ENCODE measurements around the gene JPT2. TPM values are rescaled to one million over a fixed set of nuclear protein-coding genes. Genes with fewer than 3 reads are reported as not detected.

The JPT2 gene
- total RNA-seq, 2 donors from 2014 or later = 29.1 to 35.3 TPM

GRCh38 chr16:1650131-1650530, 27.9 kb upstream of the JPT2 start:
- intact Hi-C loops (cut with DNase I) = no loop called here
- no peak for ATAC-seq
- no peak for DNase-seq

DNA sequence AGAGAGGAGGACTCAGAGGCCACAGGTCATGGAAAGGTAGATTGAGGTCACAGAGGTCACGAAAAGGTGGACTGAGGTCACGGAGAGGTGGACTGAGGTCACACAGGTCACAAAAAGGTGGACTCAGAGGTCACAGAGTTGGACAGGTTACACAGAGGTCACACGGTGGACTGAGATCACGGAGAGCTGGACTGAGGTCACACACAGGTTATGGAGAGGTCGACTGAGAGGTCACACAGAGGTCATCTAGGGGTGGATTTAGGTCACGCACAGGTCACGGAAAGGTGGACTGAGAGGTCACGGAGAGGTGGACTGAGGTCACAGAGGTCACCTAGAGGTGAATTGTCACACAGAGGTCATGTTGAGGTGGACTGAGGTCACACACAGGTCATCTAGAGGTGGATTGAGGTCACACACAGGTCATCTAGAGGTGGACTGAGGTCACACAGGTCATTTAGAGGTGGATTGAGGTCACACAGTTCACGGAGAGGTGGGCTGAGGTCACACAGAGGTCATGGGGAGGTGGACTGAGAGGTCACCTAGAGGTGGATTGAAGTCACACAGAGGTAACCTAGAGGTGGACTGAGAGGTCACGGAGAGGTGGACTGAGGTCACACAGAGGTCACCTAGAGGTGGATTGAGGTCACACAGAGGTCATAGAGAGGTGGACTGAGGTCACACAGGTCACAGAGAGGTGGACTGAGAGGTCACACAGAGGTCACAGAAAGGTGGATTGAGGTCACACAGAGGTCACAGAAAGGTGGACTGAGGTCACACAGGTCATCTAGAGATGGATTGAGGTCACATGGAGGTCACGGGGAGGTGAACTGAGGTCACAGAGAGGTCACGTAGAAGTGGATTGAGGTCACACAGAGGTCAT, 26.7 kb upstream of the JPT2 start:
- DNase-seq = no peak
- ATAC-seq = no peak
- intact Hi-C loops (cut with DNase I) = no loop called here

- DNase-seq (no peak), ATAC-seq (no peak)
- intact Hi-C loops (cut with DNase I) = no loop called here
These were observed 26.1 kb upstream of the JPT2 start for GRCh38 chr16:1651974-1652312.

DNA sequence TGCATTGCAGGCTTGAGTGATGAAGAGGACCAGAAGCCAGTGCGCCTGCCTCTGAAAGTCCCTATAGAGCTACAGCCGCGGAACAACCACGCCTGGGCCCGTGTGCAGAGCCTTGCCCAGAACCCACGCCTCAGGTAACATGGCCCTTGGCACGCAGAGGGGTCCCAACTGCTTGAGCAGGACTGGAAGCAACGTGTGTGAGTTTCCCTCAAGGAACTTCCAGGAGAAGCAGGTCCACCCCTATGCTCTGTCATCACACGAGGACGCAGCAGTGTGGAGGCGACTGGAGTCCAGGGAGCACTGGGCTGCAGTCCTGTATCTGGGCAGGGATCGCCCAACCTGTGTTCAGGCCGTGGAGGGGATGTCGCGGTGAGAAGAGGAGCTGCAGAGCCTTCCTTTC, 25.1 kb upstream of the JPT2 start:
- intact Hi-C loops (cut with DNase I) = no loop called here

GRCh38 chr16:1654505-1655268, 23.4 kb upstream of the JPT2 start:
- intact Hi-C loops (cut with DNase I) = no loop called here
- ATAC-seq (no peak), DNase-seq (no peak)

More for the DNA sequence above, 25.1 kb upstream of the JPT2 start:
- DNase-seq (no peak), ATAC-seq (no peak)

DNA sequence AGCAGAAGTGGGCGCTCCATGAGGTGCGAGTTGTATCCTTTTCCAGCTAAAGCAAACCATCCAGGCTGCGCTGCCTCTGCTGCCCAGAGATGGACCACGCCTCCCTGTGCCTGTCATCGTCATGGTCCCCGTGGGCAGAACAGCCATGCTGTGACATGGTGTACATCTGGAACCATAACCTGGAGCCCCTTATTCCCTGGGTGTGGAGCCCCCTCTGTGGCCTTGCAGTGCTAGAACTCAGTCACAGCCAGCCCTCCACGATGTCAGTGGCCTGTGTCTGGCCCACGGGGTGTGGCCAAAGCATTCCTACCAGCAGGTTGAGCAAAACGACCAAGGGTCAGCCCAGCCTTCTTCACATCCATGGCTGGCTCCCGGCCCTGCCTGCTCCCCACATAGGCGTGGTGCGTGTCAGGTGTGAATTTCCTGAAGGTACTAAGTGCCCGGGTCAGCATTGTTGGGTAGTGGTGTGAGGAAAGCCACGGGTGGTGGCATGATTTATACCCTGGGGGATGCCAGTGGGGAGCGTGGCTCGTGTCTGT, 22.7 kb upstream of the JPT2 start:
- intact Hi-C loops (cut with DNase I) = no loop called here
- DNase-seq = no peak
- no peak for ATAC-seq

DNA sequence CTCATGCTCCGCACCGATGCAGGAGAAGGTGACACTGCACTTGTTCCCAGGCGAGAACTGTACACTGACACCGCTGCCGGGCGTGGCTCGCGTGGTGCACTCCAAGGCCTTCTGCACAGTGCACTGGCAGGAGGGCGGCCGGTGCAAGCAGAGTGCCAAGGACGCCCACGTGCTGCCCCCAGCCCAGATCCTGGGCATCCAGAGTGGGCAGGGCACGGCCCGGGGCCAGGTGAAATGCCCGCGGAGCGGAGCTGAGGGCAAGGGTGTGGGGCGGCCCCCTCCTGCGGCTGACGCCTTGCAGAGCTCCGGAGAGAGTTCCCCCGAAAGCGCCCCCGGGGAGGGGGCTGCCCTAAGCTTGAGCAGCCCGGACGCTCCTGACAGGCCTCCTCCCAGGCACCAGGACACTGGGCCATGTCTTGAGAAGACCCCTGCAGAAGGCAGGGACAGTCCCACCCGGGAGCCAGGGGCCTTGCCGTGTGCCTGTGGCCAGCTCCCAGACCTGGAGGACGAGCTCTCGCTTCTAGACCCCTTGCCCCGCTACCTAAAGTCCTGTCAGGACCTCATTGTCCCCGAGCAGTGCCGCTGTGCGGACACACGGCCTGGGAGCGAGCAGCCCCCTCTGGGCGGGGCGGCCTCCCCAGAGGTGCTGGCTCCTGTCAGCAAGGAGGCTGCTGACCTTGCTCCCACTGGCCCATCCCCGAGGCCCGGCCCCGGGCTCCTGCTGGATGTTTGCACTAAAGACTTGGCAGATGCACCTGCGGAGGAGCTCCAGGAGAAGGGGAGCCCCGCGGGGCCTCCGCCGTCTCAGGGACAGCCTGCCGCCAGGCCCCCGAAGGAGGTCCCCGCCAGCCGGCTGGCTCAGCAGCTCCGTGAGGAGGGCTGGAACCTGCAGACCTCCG, 21.9 kb upstream of the JPT2 start:
- ATAC-seq (no peak), DNase-seq (no peak)
- intact Hi-C loops (cut with DNase I) = no loop called here

DNA sequence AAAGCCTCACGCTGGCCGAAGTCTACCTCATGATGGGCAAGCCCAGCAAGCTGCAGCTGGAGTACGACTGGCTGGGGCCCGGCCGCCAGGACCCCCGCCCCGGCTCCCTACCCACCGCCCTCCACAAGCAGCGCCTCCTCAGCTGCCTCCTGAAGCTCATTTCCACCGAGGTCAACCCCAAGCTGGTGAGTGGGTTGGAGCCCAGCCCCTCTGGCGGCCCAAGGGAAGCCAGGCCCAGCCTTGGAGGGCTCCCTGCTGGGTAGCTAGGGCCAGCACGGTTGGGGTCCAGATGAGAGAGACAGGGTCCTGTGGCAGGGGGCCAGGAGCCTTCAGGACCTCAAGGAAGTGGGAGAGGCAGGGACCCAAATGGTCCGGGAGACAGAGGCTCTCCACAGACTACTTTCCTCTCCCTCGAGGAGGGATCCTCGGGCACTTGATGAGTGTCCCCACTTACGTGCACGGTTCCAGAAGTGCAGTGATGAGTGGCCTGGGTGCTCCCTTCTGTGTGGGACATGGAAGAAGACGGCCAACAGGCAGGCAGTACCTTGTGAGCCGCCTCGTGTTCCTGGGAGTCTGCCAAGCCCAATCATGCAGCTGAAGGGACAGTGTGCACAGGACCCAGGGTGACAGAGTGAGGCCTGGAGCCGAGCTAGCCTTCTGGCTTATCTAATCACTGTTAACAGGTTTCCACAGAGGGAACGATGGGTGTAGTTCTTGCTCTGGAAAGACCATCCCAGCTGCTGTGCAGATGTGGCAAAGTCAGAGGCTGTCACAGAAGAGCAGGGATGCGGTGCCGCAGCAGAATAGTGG, 21.1 kb upstream of the JPT2 start:
- DNase-seq (peak; percentile 74), ATAC-seq (peak; percentile 80 to 81)
- intact Hi-C loops (cut with DNase I) = no loop called here

GRCh38 chr16:1657841-1658240, 20.2 kb upstream of the JPT2 start:
- ATAC-seq (no peak), DNase-seq (no peak)
- intact Hi-C loops (cut with DNase I) = no loop called here

DNA sequence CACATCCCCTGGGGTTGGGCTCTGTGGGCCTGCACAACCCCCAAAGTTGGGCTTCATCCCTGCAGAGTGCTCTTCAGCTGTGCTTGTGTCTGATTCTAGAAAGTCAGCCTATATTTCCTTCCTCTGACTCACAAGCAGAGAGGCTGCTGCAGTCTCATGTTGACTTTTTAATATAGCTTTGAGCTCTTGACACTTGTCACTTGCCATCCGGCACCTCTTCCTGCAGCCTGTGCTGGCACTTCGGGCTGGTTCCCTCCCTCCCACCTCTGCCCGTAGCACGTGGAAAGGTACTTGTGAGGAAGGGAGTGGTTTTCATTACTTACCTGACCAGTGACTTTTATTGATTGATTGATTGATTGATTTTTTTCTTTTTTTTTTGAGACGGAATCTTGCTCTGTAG, 19.0 kb upstream of the JPT2 start:
- DNase-seq (no peak), ATAC-seq (peak in 1 of 2 donors; percentile 11)
- intact Hi-C loops (cut with DNase I) = no loop called here

GRCh38 chr16:1661826-1662225, 16.3 kb upstream of the JPT2 start:
- no peak for DNase-seq
- no peak for ATAC-seq
- intact Hi-C loops (cut with DNase I) = no loop called here

GRCh38 chr16:1662543-1662942, 15.5 kb upstream of the JPT2 start:
- ATAC-seq (no peak), DNase-seq (no peak)
- intact Hi-C loops (cut with DNase I) = no loop called here

DNA sequence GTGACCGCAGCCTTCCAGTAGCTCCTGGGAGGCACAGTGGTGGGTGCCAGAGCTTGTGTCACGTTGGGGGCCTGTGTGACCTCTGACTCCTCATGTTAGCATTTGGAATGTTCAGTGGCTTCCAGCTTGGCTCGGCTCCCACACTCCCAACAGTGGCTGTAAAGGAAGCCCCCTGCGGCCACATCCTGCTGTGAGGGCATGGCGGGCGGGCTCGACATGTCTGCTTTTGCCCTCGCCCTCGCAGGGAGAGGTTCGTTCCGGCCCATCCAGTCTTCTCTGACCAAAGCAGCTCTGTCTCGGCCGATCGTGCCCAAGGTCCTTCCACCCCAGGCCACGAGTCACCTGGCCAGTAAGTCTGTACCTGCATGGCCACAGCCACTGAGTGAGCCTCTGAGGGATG, 12.2 kb upstream of the JPT2 start:
- DNase-seq (no peak), ATAC-seq (no peak)
- intact Hi-C loops (cut with DNase I) = no loop called here

GRCh38 chr16:1666316-1666715, 11.8 kb upstream of the JPT2 start:
- ATAC-seq (no peak), DNase-seq (no peak)
- intact Hi-C loops (cut with DNase I) = no loop called here

GRCh38 chr16:1667271-1667670, 10.8 kb upstream of the JPT2 start:
- ATAC-seq (no peak), DNase-seq (no peak)

GRCh38 chr16:1667916-1668315, 10.2 kb upstream of the JPT2 start:
- ATAC-seq = no peak
- intact Hi-C loops (cut with DNase I) = no loop called here
- no peak for DNase-seq

More at GRCh38 chr16:1667271-1667670, 10.8 kb upstream of the JPT2 start:
- intact Hi-C loops (cut with DNase I) = no loop called here

DNA sequence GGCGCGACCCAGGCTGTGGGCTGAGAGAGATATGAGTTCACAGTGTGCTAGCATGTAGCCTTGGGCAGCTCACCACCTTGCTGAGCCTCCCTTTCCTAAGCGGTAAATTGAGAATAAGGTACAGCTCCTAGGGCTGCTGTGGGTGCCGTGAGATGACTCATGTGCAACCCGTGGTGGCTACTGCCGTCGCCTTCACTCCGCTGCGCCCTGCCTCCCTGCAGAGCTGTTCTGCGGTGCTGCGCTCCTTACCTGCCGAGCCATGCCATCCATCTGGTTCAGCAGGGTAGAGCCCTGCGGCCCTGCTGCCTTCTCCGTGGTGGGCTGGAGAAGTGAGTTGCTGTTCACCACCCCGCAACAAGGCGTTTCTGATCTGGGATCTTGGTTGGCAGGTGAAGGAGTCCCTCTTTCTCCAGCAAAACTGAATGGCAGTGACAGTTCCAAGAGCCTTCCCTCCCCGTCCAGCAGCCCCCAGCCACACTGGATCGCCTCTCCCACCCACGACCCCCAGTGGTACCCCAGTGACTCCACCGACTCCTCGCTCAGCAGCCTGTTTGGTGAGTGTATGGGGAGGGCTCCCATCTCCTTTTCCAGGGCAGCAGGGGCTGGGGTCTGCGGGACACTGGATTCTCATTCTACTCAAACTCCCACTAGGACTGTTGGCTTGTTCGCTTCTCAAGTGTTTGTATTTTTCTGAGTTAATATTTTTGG, 9.3 kb upstream of the JPT2 start:
- intact Hi-C loops (cut with DNase I) = no loop called here
- ATAC-seq = no peak
- no peak for DNase-seq

DNA sequence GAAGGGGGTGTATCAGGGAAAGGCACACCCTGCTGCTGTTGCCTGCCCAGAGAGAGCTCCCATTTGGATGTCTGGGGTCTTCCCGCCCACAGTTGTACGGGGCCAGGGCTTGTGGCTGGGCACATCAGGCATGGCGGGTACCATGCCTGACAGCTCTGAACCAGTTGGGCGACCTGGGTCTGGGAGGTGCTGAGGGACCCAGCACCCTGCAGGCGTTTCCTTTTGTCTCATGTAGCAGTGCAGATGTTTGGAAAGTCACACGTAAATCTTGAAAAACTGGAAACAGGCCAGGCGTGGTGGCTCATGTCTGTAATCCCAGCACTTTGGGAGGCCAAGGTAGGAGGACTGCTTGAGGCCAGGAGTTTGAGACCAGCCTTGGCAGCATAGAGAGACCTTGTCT, 8.4 kb upstream of the JPT2 start:
- ATAC-seq (no peak), DNase-seq (no peak)
- intact Hi-C loops (cut with DNase I) = loop anchor here in 1 of 2 donors (10.0 kb wide), 1 partner anchor 55 kb away; the partner anchor contains the start of genes CRAMP1 and IFT140

Measured in left cardiac atrium (tissue), 4 donors.